RPMI8226 (cell line): ENCODE measurements around the gene RPS27A.
"Not testable (repeated sequence)": the region's sequence is repeated elsewhere in the genome, so short reads cannot be mapped to it uniquely, and the experiment has no call there.

Experiments
- DNase-seq: peaks from one replicate; pipeline ENCODE4 v3.0.0-alpha.2; 2015

RPS27A gene

GRCh38 chr2:55239656-55240222 lies 7.3 kb downstream of the RPS27A start:
- DNase-seq = no peak

- not testable (repeated sequence) for DNase-seq
These were observed 9.1 kb downstream of the RPS27A start for GRCh38 chr2:55241582-55241981.

GRCh38 chr2:55242617-55243016 lies 10.1 kb downstream of the RPS27A start:
- DNase-seq = no peak

GRCh38 chr2:55245411-55245810 lies 12.9 kb downstream of the RPS27A start:
- DNase-seq = no peak

GRCh38 chr2:55247025-55247424 lies 14.5 kb downstream of the RPS27A start:
- DNase-seq = no peak

GRCh38 chr2:55252832-55253231 lies 20.3 kb downstream of the RPS27A start:
- DNase-seq = no peak

GRCh38 chr2:55259586-55259985 lies 27.1 kb downstream of the RPS27A start:
- DNase-seq = not testable (repeated sequence)

- peak; percentile 16 for DNase-seq
These were observed 35.9 kb downstream of the RPS27A start for GRCh38 chr2:55268288-55268906.

- DNase-seq = peak; percentile 96
These were observed 36.6 kb downstream of the RPS27A start, which contains the start of gene MTIF2 for GRCh38 chr2:55268907-55269644. TSS of gene MTIF2 (minus strand) at chr2:55269231. CDS start at chr2:55263858, 5,373 bp downstream.

- peak; percentile 23 for DNase-seq
These were observed 37.1 kb downstream of the RPS27A start for GRCh38 chr2:55269645-55269990.

GRCh38 chr2:55274346-55274745 lies 41.9 kb downstream of the RPS27A start:
- DNase-seq = not testable (repeated sequence)

GRCh38 chr2:55277310-55277709 lies 44.8 kb downstream of the RPS27A start:
- no peak for DNase-seq

- not testable (repeated sequence) for DNase-seq
These were observed 46.8 kb downstream of the RPS27A start for GRCh38 chr2:55279214-55279835.

GRCh38 chr2:55279859-55280424 lies 47.5 kb downstream of the RPS27A start:
- DNase-seq = not testable (repeated sequence)

- not testable (repeated sequence) for DNase-seq
These were observed 48.5 kb downstream of the RPS27A start for GRCh38 chr2:55280851-55281546.

- peak; percentile 89 for DNase-seq
These were observed 49.8 kb downstream of the RPS27A start for GRCh38 chr2:55282110-55282917.

- no peak for DNase-seq
These were observed 50.6 kb downstream of the RPS27A start for GRCh38 chr2:55283083-55283482.
